ENCODE measurements around the gene GRAP2.
"Not testable (repeated sequence)": the region's sequence is repeated elsewhere in the genome, so short reads cannot be mapped to it uniquely, and the experiment has no call there.

The GRAP2 gene

DNA sequence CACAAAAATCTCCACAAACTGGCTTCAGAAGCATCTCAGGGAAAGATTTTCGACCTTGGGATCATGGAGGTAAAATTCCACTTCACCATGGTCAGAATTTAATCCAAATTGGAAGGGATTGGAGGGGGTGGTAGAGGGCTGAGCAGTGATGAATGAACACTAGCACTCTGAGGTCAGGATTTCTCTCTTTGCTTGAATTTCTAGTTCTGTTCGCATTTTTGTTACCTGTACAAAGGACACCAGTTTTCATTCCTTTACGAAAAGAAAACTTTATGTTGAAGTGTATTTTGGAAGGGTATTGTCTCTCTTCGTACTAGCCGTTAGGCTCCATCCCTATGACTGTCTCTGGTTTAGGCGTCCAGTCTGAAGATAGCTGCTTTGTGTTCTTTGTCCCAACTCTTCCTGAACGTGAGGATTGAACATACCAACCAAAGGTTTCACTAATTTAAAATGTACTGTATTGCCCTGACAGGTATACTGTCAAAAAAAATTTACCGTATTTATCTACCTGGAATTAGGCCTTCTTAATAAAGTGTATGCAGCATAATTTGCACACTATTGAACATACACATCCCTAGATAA lies 772 bp downstream of the GRAP2 start:
- Histone ChIP-seq H3K27ac (ENCODE audit: low read depth, low read length) (no peak overlapping the region), H3K4me1 (ENCODE audit: control insufficient read depth, insufficient read depth, low read length) (peaks cover 7% of the 10 kb centered on the region), H3K4me3 (ENCODE audit: low read depth, low read length) (no peak overlapping the region), H3K9me3 (ENCODE audit: control insufficient read depth, insufficient read depth, low read length) (no peaks in the 10 kb centered on the region), H3K9ac (ENCODE audit: low read depth, low read length) (no peak overlapping the region), H3K27me3 (ENCODE audit: control insufficient read depth, insufficient read depth, low read length) (no peaks in the 10 kb centered on the region), H3K36me3 (ENCODE audit: control insufficient read depth, insufficient read depth, low read length) (no peaks in the 10 kb centered on the region)

DNA sequence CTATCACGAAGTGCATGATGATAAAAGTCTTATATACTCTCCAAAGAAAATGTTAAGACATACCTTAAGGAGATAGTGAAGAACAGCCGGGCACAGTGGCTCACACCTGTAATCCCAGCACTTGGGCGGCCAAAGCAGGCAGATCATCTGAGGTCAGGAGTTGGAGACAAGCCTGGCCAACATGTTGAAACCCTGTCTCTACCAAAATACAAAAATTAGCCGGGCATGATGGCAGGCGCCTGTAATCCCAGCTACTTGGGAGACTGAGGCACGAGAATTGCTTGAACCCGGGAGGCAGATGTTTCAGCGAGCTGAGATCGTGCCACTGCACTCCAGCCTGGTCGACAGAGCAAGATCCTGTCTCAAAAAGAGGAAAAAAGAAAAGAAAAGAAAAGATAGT lies 3.1 kb downstream of the GRAP2 start:
- H3K4me1 ChIP-seq (ENCODE audit: control insufficient read depth, insufficient read depth, low read length); H3K9me3 ChIP-seq (ENCODE audit: control insufficient read depth, insufficient read depth, low read length); H3K36me3 ChIP-seq (ENCODE audit: control insufficient read depth, insufficient read depth, low read length); H3K9ac ChIP-seq (ENCODE audit: low read depth, low read length); H3K27ac ChIP-seq (ENCODE audit: low read depth, low read length); H3K4me3 ChIP-seq (ENCODE audit: low read depth, low read length); H3K27me3 ChIP-seq (ENCODE audit: control insufficient read depth, insufficient read depth, low read length): not testable (repeated sequence)

- Histone ChIP-seq H3K27ac (ENCODE audit: low read depth, low read length) (no peak overlapping the region), H3K9me3 (ENCODE audit: control insufficient read depth, insufficient read depth, low read length) (no peaks in the 10 kb centered on the region), H3K9ac (ENCODE audit: low read depth, low read length) (no peak overlapping the region), H3K36me3 (ENCODE audit: control insufficient read depth, insufficient read depth, low read length) (no peaks in the 10 kb centered on the region), H3K27me3 (ENCODE audit: control insufficient read depth, insufficient read depth, low read length) (no peaks in the 10 kb centered on the region; the same call in 1 of the 2 replicates), H3K4me1 (ENCODE audit: control insufficient read depth, insufficient read depth, low read length) (peaks cover 7% of the 10 kb centered on the region), H3K4me3 (ENCODE audit: low read depth, low read length) (no peak overlapping the region)
These were observed 4.0 kb downstream of the GRAP2 start for GRCh38 chr22:39904862-39905261.

DNA sequence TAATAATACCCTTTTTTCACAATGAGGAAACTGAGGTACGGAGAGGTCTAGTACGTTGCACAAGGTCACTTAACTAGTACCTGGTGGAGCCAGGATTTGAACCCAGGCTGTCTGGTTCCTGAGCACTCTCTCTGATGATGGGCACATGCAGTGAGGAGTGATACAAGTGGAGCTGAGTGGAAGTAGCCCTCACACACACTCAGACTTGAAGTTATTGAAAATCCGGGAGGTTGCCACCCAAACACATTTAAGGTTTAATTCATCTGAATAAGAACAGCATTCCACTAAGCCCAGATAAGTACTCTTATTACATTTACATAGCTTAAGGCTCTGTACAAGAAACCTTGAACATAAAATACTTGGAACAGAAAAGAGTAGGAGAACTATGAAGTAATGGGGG lies 4.8 kb downstream of the GRAP2 start:
- H3K27ac ChIP-seq (ENCODE audit: low read depth, low read length): no peak overlapping the region
- no peaks in the 10 kb centered on the region; the same call in 1 of the 2 replicates for H3K27me3 ChIP-seq (ENCODE audit: control insufficient read depth, insufficient read depth, low read length)
- peaks cover 7% of the 10 kb centered on the region for H3K4me1 ChIP-seq (ENCODE audit: control insufficient read depth, insufficient read depth, low read length)
- H3K9me3 ChIP-seq (ENCODE audit: control insufficient read depth, insufficient read depth, low read length): no peaks in the 10 kb centered on the region
- H3K36me3 ChIP-seq (ENCODE audit: control insufficient read depth, insufficient read depth, low read length): no peaks in the 10 kb centered on the region
- no peak overlapping the region for H3K4me3 ChIP-seq (ENCODE audit: low read depth, low read length)
- H3K9ac ChIP-seq (ENCODE audit: low read depth, low read length): no peak overlapping the region

DNA sequence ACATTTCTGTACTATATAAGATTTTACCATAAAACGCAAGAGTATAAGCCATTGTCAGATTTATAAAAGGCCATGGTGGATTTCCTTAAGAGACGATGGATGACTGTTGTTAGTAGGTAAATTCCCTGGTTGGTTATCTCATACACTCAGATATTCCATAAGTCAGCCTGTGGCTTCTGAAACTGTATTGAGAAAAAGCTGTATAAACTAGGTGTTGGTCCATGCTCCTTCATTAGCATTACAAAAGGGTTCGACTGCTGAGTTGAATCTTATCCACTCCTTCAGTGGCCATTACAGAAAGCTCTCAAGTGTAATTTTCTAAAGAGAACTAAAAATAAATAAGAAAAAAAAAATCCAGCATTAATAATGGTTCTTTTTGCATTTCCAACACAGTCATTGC lies 5.3 kb downstream of the GRAP2 start:
- no peak overlapping the region for H3K9ac ChIP-seq (ENCODE audit: low read depth, low read length)
- H3K27ac ChIP-seq (ENCODE audit: low read depth, low read length): no peak overlapping the region
- H3K27me3 ChIP-seq (ENCODE audit: control insufficient read depth, insufficient read depth, low read length): no peaks in the 10 kb centered on the region; the same call in 1 of the 2 replicates
- no peaks in the 10 kb centered on the region for H3K36me3 ChIP-seq (ENCODE audit: control insufficient read depth, insufficient read depth, low read length)
- H3K9me3 ChIP-seq (ENCODE audit: control insufficient read depth, insufficient read depth, low read length): no peaks in the 10 kb centered on the region
- H3K4me1 ChIP-seq (ENCODE audit: control insufficient read depth, insufficient read depth, low read length): peaks cover 7% of the 10 kb centered on the region
- H3K4me3 ChIP-seq (ENCODE audit: low read depth, low read length): no peak overlapping the region

DNA sequence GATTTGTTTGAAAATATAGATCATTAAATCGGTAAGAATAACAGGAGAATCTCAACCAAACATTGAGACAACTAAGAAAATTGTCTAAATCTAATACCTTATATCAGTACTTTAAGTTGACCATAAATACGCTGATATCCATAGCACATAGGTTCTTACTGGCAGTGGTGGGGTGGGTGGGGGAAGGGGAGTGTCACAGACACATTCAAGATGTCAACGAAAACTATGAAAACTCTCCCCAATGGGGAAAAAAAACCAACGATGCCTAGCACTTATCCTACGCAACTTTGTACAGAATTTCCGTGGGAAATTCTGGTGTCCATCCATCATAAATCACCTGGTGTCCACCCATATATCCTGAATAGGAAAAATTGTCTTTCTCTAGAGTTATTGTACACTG lies 6.2 kb downstream of the GRAP2 start:
- Histone ChIP-seq H3K27ac (ENCODE audit: low read depth, low read length) (no peak overlapping the region), H3K36me3 (ENCODE audit: control insufficient read depth, insufficient read depth, low read length) (no peaks in the 10 kb centered on the region), H3K27me3 (ENCODE audit: control insufficient read depth, insufficient read depth, low read length) (no peaks in the 10 kb centered on the region; the same call in 1 of the 2 replicates), H3K9me3 (ENCODE audit: control insufficient read depth, insufficient read depth, low read length) (no peaks in the 10 kb centered on the region), H3K4me3 (ENCODE audit: low read depth, low read length) (no peak overlapping the region), H3K9ac (ENCODE audit: low read depth, low read length) (no peak overlapping the region), H3K4me1 (ENCODE audit: control insufficient read depth, insufficient read depth, low read length) (peaks cover 7% of the 10 kb centered on the region)

DNA sequence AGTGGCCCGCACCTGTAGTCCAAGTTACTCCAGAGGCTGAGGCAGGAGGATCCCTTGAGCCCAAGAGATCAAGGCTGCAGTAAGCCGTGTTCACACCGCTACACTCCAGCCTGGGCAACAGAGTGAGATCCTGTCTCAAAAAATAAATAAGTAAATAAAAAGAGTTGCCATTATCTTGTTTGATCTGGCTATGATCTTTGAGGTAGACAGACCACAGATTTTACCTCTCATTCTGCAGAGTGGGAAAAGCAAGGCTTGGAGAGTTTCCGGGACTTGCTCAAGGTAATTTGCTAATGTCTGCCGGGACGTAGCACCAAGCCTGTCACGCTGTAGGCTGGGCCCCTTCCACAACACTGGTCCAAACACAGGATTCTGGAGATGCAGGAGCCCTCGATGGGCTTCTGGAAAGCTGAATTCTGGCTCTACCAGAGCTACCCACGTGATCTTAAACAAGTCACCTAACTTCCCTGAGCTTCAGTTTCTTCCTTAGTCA lies 6.8 kb downstream of the GRAP2 start:
- no peak overlapping the region for H3K27ac ChIP-seq (ENCODE audit: low read depth, low read length)
- no peaks in the 10 kb centered on the region for H3K36me3 ChIP-seq (ENCODE audit: control insufficient read depth, insufficient read depth, low read length)
- peaks cover 7% of the 10 kb centered on the region for H3K4me1 ChIP-seq (ENCODE audit: control insufficient read depth, insufficient read depth, low read length)
- no peaks in the 10 kb centered on the region for H3K9me3 ChIP-seq (ENCODE audit: control insufficient read depth, insufficient read depth, low read length)
- H3K27me3 ChIP-seq (ENCODE audit: control insufficient read depth, insufficient read depth, low read length): no peaks in the 10 kb centered on the region; the same call in 1 of the 2 replicates
- H3K4me3 ChIP-seq (ENCODE audit: low read depth, low read length): no peak overlapping the region
- no peak overlapping the region for H3K9ac ChIP-seq (ENCODE audit: low read depth, low read length)

- Histone ChIP-seq H3K4me3 (ENCODE audit: low read depth, low read length) (no peak overlapping the region), H3K9me3 (ENCODE audit: control insufficient read depth, insufficient read depth, low read length) (no peaks in the 10 kb centered on the region), H3K9ac (ENCODE audit: low read depth, low read length) (no peak overlapping the region), H3K27ac (ENCODE audit: low read depth, low read length) (no peak overlapping the region), H3K36me3 (ENCODE audit: control insufficient read depth, insufficient read depth, low read length) (no peaks in the 10 kb centered on the region), H3K4me1 (ENCODE audit: control insufficient read depth, insufficient read depth, low read length) (peaks cover 7% of the 10 kb centered on the region), H3K27me3 (ENCODE audit: control insufficient read depth, insufficient read depth, low read length) (no peaks in the 10 kb centered on the region; the same call in 1 of the 2 replicates)
These were observed 7.3 kb downstream of the GRAP2 start for GRCh38 chr22:39908136-39908535.

- Histone ChIP-seq H3K9ac (ENCODE audit: low read depth, low read length) (no peak overlapping the region), H3K9me3 (ENCODE audit: control insufficient read depth, insufficient read depth, low read length) (no peaks in the 10 kb centered on the region), H3K27me3 (ENCODE audit: control insufficient read depth, insufficient read depth, low read length) (no peaks in the 10 kb centered on the region; the same call in 1 of the 2 replicates), H3K36me3 (ENCODE audit: control insufficient read depth, insufficient read depth, low read length) (no peaks in the 10 kb centered on the region), H3K27ac (ENCODE audit: low read depth, low read length) (no peak overlapping the region), H3K4me1 (ENCODE audit: control insufficient read depth, insufficient read depth, low read length) (peaks cover 11% of the 10 kb centered on the region), H3K4me3 (ENCODE audit: low read depth, low read length) (no peak overlapping the region)
These were observed 7.9 kb downstream of the GRAP2 start for GRCh38 chr22:39908737-39909136.

DNA sequence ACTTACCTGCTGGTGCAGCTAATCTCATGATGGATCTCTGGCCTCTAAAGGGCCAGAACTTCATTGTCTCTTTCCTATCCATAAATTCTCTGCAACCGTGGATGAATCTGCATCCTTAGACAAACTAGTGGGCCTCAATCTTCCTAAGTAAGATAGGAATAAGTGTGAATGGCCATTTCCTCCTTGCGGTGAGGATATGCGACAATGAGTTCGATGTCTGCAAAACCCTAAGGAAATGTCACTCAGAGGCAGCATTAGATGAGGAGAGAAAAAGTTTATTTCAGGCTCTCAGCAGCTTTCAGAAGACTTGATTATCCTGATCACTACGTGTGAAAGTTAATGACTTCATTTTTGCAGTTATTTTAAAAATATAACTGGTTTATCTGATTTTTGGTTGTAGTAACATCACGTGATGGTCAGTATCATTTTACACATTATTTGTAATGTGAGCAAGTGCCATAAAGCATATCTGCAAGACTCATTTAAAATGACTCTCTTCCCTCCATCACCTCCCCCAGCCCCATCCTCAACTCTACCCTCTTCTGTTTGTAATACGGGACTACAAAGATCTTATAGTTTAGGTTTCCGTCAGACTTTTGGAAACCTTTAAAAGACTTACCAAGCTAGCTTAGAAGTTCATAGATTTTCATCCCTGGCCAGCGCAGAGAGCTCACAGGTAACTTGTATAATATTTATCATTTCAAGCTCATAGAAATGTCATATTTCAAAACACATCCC lies 10.2 kb downstream of the GRAP2 start:
- peaks cover 20% of the 10 kb centered on the region for H3K4me1 ChIP-seq (ENCODE audit: control insufficient read depth, insufficient read depth, low read length)
- no peaks in the 10 kb centered on the region for H3K9me3 ChIP-seq (ENCODE audit: control insufficient read depth, insufficient read depth, low read length)
- no peaks in the 10 kb centered on the region for H3K36me3 ChIP-seq (ENCODE audit: control insufficient read depth, insufficient read depth, low read length)
- no peak overlapping the region for H3K9ac ChIP-seq (ENCODE audit: low read depth, low read length)
- no peak overlapping the region for H3K4me3 ChIP-seq (ENCODE audit: low read depth, low read length)
- H3K27me3 ChIP-seq (ENCODE audit: control insufficient read depth, insufficient read depth, low read length): no peaks in the 10 kb centered on the region; the same call in 1 of the 2 replicates
- no peak overlapping the region for H3K27ac ChIP-seq (ENCODE audit: low read depth, low read length)

DNA sequence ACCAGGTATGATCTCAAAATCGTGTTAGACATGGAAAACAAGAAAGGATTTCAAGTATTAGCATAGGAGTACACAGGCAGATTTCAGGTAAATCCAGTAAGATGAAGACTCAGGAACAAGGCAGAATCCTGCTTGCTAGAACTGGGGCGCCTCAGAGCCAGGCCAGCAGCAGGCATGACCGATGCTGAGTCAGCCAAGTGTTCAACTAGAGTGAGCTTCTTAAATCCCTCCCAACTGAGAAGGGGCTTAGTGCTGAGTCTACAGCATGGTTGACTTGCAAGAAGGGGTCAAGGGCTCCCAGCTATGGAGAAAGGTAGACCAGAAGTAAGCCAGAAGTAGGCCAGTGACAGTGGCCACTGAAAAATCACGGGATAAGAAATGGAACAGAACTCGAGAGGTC lies 12.4 kb downstream of the GRAP2 start:
- H3K4me1 ChIP-seq (ENCODE audit: control insufficient read depth, insufficient read depth, low read length): peaks cover 18% of the 10 kb centered on the region
- no peak overlapping the region for H3K4me3 ChIP-seq (ENCODE audit: low read depth, low read length)
- no peaks in the 10 kb centered on the region for H3K9me3 ChIP-seq (ENCODE audit: control insufficient read depth, insufficient read depth, low read length)
- H3K27ac ChIP-seq (ENCODE audit: low read depth, low read length): no peak overlapping the region
- H3K9ac ChIP-seq (ENCODE audit: low read depth, low read length): no peak overlapping the region
- H3K27me3 ChIP-seq (ENCODE audit: control insufficient read depth, insufficient read depth, low read length): no peaks in the 10 kb centered on the region; the same call in 1 of the 2 replicates
- no peaks in the 10 kb centered on the region for H3K36me3 ChIP-seq (ENCODE audit: control insufficient read depth, insufficient read depth, low read length)
